Non-pigmented ciliary epithelial cell (primary cell): Measurements from ENCODE around the gene TJP1.
"Not testable (repeated sequence)": the region's sequence is repeated elsewhere in the genome, so short reads cannot be mapped to it uniquely, and the experiment has no call there.

ENCODE experiments used
- DNase-seq: peaks from one replicate; pipeline ENCODE4 v3.0.0-alpha.2; 2010; ENCODE audit warnings: low read depth

Gene TJP1

DNA sequence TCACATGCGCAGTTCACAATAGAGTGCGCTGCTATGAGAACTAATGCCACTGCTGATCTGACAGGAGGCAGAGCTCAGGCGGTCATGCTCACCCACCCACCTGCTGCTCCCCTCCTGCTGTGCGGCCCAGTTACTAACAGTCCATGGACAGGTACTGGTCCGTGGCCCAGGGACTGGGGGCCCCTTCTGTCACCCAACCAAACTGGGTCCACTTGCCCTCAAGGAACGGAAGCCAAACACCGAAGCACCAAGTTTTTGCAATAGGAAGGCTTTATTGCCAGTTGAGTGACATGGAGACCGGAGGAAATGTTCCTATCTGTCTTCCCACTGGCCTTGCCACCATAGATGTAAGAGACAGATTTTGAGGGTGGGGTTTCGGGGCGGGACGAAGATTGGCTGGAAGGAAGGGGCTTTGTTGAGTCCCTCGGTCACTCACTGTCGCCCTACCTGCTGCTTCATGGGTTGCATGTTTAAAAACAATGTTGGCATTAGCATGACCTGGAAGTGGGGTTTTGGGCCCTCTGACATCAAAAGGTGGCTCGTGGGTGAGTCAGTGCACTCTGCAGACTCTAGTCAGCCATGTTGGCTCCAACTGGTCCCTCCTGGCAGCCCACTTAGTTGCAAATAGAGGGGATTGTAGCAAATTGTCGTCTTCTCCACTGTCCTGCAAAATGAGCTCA is 141.0 kb downstream of the TJP1 start:
- DNase-seq = no peak

DNA sequence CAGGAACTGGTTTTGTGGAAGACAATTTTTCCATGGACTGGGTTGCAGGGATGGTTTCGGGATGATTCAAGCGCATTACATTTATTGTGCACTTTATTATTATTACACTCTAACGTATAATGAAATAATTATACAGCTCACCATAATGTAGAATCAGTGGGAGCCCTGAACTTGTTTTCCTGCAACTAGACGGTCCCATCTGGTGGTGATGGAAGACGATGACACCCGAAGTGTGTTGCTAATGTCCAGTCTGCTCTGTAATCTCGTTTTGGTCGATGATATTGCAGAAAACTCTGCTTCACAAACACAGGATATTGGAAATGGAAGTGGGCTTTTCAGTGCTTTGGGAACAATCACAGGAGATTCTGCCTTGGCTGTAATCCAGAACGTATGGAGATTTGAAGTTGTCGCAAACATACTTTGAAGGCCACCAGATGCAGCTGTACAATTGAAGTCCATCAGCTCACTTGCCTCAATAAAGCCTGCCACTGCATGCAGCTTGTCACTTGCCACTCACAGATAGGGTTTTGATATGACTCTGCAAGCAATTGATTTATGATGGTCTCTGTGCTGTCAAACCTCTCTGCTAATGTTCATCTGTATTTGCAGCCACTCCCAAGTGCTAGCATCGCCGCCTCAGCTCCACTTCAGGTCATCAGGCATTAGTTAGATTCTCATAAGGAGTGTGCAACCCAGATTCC is 141.7 kb downstream of the TJP1 start:
- no peak for DNase-seq

DNA sequence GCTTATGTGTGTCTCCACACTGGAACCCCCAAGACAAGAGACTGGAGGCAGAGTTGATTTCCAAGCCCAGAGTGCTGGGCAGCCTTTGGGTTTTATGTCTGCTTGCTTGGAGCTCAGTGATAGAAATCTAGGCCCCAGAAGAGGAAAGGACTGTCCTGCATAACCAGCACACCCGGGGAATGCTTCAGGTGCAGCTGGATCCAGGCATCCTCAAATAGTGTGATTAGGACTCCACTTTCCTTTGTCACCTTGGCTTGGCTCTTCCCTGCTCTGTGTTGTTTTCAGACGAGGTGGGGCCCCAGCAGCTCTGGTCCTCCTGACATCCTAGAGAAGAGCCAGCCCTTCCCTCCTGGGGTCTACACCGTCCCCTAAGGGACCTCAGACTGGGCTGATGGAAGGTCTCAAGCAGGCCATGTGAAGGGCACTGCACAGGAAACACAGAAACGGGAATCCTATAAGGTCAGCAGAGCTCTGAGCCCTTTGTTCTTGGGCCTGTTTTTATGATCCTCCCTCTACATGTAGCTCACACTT is 143.7 kb downstream of the TJP1 start:
- DNase-seq = no peak

DNA sequence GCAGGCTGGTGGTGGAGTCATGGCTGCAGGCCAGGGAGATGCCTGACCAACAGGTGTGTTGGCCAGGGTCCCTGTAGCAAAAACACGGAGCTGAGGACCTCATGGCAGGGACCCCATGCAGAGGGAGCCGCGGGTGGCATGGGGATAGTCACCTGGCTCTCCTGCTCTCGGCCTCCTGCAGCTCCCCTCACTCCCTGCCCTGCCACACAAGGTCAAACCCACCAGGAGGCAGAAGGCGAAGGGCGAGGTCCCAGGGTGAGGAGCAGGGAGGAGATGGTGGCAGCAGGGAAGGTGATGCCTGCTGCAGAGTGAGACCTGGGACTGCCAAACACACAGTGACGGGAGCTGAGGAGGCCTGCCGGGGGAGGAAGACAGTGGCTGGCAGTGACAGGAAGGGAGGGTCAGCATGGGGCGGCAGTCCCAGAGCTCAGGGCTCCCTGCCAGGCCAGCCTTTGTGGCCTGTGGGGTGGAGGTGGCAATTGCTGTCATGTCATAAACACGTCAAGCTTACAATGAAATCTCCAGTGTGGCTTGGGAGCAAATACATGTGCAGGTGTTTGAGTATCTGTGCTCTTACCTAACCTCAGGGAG is 144.3 kb downstream of the TJP1 start:
- DNase-seq = no peak

DNA sequence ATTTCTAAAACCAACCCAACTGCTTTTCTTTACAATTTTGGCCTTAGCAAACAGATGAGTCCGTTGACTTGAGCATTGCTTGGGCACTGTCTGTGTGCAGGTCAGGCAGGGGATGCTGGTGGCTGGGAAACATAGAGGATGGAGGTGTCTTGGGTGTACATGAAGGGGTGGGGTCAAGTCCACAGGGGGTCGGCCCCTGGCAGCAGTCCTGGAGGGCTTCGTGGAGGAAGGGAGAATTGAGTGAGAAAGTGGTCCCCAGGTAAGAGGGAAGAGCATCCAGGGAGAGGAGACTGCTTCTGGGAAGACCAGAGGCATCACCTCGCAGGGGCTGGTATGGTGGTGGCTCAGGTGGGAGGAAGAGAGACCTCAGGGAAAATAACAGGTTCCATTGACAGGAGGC is 144.8 kb downstream of the TJP1 start:
- DNase-seq = no peak

DNA sequence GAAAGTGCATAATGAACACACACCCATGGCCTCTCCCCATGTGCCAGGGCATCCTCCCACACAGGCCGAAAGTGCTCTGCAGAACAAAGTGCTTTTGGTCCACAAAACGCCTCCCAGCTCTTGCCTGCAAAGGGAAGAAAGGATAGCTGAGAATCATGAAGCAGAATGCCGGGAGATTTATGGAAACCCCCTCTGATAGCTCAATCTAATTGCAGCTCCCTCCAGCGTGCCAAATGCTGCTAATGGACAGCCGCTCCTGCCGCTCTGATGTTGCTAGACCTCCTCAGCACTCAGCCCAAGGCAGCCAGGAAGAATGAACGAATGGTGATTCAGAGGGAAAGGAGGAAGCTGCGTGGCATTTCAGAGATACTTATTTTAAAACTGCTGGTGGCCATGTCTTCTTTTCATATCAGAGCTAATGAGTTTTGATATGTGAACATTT is 145.3 kb downstream of the TJP1 start:
- DNase-seq = no peak

DNA sequence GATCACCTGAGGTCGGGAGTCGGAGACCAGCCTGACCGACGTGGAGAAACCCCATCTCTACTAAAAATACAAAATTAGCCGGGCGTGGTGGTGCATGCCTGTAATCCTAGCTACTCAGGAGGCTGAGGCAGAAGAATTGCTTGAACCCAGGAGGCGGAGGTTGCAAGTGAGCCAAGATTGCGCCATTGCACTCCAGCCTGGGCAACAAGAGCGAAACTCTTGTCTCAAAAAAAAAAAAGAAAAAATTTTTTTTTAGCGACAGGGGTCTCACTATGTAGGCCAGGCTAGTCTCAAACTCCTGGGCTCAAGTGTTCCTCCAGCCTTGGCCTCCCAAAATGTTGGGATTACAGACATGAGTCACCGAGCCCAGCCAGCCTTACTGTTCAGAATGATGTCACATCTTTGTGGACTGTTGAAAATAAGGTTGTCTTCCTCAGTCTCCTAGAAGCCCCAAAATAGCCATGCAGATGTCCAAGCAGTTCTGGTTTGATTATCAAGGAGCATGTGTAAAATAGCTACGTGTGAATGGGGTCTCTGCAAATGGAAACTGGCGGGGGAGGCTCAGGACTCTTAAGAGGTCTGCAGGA is 145.8 kb downstream of the TJP1 start:
- not testable (repeated sequence) for DNase-seq

DNA sequence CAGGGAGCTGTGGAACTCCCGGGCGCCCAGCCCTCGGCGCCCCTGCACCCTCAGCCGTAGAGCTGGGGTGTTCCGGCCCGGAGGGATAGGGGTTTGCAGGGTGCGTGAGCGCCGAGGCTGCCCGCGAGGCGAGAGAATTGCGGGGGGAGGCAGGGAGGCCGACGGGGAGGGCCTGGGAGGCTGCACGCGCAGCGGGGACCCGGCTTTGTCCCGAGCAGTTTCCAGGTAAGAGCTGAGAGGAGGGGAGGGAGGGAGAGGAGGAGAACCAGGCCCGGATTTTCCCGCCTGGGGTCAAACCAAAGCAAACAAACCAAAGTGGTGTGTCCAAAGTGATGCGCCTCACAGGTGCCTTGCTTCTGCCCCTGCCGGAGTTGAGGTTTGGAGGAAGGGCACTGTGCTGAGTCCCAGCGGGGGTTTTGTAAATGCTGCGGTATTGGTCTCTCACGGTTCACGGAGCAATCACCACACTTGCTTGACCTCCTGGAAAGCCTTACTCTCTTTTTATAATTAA is 146.4 kb downstream of the TJP1 start:
- DNase-seq = no peak

DNA sequence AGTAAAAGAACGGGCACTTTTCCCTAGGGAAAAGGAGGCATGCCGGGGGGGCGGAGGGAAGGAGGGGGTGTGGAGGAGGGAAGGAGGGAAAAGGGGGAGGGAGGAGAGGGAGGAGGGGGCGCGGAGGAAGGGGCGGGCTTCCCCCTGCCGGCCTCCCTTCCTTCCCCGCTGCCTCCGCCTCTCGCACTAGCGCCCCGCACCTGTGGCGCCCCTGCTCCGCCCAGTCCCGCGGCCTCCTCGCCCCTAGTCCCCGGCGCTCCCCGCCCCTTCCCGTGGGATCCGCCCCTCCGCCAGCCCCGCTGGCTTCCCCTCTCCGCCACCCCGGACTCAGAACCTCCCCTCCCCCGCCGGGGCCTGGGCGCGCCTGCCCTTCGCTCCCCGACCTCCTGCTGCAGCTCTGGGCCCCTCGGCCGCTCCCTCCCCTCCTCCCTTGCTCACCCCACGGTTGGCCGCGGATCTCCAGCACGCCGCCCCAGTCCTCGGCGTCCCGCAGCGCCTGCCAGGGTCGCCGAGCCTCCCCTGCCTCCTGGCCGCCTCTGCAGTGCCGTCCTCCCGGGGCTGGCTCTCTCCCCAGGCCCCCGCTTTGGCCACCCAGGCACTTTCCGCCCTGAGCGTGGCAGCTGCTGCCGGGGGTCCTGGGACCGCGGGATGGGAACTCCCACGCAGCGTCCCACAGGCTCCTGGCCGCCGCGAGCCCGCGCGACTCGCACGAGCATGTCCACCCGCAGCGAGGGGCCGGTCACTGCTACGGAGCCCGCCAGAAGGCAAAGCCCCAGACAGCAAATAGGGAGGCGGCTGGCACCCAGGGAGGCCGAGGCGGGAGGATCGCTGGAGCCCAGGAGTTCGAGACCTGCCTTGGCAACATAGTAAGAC is 147.4 kb downstream of the TJP1 start:
- no peak for DNase-seq

DNA sequence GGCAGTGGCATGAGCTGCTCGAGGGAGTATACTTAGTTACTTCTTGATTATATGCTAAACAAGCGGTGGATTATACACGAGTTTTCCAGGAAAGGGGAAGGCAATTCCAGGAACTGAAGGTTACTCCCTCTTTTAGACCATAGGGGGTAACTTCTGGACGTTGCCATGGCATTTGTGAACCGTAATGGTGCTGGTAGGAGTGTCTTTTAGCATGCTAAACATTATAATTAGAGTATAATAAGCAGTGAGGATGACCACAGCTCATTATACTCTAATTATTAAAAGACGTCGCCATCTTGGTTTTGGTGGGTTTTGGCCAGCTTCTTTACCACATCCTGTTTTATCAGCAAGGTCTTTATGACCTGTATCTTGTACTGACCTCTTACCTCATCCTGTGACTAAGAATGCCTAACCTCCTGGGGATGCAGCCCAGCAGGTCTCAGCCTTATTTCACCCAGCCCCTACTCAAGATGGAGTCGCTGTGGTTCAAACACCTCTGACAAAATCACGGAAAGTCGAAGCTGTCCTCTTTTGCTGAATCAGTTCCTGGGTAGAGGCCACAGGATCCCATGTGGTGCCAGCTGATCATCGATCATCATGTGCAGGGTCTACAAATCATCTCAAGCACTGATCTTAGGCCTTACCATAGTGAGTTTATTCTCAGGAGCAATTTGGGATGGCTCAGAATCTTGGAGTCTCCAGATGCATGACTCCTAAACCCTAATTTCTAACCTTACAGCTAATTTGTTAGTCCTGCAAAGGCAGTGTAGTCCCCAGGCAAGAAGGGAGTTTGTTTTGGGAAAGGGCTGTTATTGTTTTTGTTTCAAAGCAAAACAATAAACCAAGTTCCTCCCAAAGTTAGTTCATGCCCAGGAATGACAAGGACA is 149.1 kb downstream of the TJP1 start:
- no peak for DNase-seq

DNA sequence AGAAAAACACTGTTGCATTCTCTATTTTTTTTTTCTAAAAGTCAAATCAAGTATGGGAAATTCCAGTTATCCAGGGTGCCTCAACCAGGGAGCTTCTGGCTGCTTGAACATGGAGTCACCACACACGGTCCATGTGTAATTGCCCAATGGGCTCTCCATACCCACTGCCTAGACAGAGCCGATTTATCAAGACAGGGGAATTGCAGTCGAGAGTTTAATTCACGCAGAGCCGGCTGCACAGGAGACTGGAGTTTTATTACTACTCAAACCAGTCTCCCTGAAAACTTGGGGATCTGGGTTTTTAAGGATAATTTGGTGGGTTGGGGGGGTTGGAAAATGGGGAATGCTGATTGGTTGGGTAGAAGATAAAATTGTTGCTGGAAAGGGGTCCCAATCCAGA is 149.8 kb downstream of the TJP1 start:
- no peak for DNase-seq

DNA sequence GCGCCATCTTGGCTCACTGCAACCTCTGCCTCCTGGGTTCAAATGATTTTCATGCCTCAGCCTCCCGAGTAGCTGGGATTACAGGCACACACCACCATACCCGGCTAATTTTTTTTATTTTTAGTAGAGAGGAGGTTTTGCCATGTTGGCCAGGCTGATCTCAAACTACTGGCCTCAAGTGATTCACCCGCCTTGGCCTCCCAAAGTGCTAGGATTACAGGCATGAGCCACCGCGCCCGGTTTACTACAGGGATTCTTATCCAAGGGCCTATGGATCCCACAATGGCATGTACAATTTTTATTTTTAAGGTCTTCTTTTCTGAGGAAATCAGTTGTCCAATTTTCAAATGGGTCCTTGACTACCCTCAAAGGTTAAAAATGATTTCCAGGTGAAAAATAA is 150.2 kb downstream of the TJP1 start:
- DNase-seq = not testable (repeated sequence)

DNA sequence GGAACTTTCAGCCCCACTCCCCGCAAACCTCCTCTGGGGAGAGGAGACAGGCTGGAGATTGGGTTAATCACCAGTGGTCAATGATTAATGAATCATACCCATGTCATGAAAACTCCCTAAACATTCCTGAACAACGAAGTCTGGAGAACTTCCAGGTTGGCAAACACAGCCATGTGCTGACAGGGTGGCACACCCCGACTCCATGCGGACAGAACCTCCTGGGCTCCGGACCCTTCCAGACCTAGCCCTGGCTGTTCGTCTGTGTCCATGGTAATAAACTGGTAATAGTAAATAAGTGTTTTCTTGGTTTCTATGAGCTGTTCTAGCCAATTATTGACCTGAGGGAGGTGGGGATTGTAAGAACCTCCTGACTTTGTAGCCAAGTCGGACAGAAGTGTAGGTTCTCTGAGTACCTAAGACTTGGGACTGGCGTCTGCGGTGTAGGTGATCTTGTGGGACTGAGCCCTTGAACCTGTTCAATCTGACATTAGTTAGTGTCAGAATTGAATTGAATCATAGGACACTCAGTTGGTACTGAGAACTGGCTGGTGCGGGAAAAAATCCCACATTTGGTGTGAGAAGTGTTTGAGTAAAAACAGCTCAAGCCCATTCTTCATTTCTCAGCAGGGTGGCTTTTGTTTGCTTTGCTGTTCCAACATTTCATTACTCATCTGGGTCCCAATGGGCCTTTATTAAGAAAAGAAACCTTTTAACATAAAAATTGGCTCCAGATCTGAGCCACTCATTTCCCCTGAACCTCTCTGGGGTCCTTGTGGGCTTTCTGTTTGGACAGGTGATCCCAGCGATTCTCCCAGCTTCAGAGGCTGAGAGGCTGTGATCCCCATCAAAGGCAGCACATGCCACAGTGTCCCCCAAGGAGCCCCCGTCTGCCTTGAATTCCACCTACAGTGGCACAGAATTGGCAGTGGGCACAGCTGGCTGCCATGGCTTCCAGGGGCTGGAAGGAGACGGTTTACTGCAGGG is 151.0 kb downstream of the TJP1 start:
- DNase-seq = no peak

DNA sequence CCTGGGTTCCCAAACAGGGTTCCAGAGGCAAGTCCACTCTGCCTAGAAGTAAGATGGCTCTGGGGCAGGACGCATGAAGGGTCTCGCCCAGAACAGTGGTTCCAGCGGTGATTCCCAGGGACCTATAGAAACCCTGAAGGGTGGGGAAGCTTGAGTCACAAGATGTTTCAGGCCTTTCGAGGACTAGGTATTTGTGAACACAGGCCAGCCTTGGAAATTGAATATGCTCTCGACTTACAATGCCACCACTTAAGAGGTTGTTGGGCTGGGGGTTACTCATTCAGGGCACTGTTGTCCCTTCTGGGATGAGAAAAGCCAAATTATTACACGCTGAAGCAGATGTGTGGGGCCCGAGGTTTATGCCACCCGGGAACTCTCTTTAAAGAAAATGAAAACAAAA is 152.0 kb downstream of the TJP1 start:
- DNase-seq = no peak

DNA sequence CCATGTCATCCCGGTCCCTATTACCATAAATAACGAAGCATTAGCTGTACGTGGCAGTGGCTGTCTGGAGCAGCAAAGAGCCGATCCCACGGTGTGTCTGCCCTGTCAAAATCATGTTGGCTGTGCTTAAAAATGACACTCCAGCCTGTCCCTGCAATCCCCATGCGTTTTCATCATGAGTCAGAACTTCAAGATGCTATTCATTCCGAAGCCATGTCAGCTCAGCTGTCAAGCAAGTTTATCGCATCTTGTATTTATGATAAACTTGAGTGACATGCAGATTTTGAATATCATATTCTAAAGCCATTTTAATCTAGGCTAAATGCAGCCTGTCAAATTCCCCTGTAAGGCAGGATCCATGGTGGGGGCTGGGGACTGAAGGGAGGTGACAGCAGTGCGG is 152.4 kb downstream of the TJP1 start:
- DNase-seq = no peak

DNA sequence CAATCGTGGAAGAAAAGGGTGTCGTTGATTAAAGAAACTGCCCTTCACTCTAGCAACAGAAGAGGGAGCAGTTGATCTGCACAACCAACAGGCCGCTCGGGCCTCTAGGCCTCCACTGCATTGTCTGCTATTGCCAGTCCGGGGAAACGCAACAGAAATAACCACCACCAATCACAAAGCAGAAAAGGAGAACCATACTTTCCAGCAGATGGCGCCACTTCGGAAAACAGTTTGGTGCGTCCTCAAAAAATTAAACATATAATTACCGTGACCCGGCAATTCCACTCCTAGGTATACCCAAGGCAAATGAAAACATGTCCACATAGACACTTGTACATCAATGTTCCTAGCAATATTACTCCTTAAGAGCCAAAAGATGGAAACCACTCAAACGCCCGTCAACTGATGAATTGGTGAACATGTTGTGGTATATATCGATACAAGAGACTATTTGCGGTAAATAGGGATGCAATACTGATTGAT is 154.1 kb downstream of the TJP1 start:
- DNase-seq = peak; percentile 56

DNA sequence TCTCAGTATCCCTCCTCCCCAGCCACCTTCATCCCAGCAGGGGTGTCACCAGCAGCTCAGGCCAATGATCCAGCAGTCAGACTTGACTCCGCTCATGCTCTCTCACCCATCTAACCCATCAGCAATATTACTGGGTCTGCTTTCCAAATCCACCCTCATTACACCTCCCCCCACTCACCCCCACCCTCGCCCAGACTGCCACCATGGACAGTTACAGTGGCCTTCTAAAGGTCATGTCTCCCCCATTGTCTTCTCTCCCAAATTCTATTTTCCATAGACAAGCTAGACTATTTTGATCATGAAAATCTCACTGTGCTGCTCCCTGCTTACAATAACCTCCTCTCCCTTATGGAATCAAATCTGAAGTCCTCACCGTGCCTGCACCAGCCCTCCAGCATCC is 156.0 kb downstream of the TJP1 start:
- no peak for DNase-seq

DNA sequence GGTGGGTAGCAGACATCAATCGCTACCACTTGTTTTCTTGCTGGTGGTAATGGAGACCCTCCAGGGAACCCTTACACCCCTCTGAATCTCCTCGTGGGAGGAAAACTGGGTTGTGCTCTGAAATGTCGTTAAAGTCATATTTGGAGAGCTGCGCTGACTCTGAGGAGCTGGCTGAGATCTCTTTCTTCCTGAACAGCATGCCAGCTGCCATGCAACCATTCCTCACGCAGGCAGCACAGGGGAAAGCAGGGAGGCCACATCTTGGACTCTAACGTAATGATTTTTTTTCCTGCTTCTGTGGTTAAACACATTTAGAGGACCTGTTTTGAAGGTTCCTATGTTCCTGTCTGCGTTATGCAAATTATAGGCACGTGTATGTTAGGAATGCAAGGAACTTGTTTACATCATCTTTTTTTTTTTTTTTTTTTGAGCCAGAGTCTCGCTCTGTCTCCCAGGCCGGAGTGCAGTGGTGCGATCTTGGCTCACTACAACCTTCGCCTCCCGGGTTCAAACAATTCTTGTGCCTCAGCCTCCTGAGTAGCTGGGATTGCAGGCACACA is 156.7 kb downstream of the TJP1 start:
- DNase-seq = no peak

DNA sequence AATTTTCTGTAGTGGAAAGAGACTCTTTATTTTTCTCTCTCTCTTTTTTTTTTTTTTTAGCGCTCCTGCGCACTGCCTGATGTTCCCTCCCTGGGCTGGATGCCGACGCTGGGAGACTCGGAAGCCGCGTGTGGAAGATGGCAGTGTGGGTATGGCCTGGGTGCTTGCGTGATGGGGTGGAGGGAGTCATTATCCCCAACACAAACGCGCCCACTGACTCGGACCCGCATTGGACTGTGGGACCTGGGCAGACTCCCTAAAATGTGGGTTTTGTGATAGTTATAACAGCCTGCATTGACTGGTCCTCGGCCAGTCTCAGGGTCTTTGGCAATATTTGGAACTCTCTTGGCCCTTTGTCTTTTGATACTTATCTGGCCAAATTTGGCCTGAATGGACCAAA is 157.9 kb downstream of the TJP1 start:
- DNase-seq = no peak
